ENCODE data around the gene ZBTB16.
A peak's percentile ranks its signal among the peaks of the same experiment; 100 is the strongest.

Gene ZBTB16

DNA sequence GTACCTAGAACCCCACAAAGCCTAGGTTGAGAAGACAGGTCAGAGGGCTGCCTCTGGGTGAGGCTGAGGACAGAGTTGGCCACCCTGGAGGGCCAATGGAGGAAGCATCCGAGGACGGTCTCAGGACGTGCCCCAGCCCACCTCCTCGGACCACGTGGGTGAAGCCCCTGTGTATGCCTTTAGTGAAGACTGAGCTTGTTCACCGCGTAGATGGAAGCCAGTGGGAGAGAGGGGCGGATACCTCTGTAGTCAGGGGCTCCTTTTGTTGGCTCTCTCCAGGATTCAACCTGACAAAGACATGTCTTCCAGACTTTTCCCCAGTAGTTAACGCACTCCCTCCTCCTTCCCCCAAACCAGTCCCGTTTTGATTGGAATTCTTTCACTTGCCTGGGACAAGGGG lies 110.7 kb downstream of the ZBTB16 start:
- DNase-seq (ENCODE audit: low read depth), result no peak
- TF ChIP-seq, protein P1, sequence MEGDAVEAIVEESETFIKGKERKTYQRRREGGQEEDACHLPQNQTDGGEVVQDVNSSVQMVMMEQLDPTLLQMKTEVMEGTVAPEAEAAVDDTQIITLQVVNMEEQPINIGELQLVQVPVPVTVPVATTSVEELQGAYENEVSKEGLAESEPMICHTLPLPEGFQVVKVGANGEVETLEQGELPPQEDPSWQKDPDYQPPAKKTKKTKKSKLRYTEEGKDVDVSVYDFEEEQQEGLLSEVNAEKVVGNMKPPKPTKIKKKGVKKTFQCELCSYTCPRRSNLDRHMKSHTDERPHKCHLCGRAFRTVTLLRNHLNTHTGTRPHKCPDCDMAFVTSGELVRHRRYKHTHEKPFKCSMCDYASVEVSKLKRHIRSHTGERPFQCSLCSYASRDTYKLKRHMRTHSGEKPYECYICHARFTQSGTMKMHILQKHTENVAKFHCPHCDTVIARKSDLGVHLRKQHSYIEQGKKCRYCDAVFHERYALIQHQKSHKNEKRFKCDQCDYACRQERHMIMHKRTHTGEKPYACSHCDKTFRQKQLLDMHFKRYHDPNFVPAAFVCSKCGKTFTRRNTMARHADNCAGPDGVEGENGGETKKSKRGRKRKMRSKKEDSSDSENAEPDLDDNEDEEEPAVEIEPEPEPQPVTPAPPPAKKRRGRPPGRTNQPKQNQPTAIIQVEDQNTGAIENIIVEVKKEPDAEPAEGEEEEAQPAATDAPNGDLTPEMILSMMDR (conservative IDR thresholded peaks at IDR 0.05; ENCODE audit: low read depth, low read length), result no peak
- H3K4me3 ChIP-seq (ENCODE audit: low read depth, low read length), result no peak overlapping the region

DNA sequence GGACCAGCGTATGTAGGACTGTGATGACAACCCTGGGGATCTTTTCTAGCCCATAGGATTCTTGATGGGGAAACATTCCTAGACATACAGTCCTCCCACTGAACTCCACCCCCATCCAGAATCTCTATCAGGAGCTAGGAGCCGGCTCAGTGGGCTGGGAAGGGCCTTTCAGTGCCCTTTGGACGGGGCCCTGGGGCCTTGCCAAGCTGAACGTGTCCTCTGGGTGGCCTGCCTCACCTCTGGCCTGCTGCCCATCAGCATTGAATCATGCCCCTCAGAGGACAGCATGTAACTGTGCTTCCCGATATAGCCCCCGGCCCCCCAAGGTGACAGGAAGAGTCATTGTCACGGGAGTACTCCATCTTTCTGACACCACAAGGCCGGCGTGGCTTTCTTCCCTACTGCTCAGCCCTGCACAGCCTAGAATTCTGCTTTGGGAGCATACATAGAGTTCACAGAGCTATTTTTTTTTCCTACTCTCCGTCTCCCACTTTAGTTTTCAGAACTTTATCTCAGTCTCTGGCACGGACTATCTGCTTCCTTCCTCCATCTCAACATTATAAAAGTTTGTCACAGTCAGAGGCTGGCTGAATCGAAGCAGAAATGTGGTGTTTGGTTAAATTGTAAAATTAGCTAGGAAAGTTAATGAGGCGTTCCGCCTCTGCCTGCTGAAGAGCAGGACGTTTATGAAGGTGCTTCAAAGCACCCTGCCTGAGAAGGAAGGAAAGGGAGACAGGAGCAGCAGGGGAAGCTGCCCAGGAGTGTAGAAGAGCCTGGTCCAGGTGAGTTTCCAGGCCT lies 111.9 kb downstream of the ZBTB16 start:
- DNase-seq (ENCODE audit: low read depth), result peak; percentile 59
- TF ChIP-seq, protein P1 (conservative IDR thresholded peaks at IDR 0.05; ENCODE audit: low read depth, low read length), result no peak
- no peak overlapping the region for H3K4me3 ChIP-seq (ENCODE audit: low read depth, low read length)

DNA sequence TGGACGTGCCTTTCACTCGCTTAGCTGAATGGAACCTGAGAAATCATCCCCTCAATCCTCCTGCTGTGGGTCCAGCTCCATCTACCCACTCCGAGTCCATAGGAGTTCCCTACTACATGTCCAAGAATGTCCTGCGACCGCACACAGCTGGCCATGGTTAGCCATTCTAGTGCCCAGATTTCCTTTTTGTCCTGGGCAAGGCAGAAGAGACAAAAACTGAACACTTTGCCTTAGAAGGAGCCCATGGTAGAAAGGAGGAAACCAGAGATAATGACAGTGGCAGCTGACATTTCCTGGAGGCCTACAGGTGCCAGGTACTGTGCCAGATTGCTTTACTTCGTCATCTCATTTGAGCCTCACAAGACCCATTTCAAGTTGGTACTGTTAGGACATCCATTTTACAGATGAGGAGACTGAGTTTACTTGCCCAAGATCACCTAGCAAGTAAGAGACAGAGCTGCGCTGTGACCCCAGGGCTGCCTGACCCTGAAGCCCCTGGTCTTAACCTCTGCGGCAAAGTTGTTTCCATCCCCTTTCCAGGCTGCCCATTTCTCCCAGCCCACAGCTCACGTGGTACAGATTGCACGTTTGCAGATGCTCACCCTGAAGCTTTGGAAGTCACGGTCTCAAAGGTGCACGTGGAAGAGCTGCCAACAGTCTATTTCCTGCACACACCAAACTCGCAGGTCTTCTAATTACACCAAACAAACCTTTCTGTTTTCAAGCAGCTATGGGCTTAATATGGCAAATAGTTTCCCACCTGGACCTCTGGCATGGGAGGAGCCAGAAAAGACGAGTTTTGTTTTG lies 112.7 kb downstream of the ZBTB16 start:
- TF ChIP-seq, protein P1 (conservative IDR thresholded peaks at IDR 0.05; ENCODE audit: low read depth, low read length), result no peak
- DNase-seq (ENCODE audit: low read depth), result no peak
- no peak overlapping the region for H3K4me3 ChIP-seq (ENCODE audit: low read depth, low read length)

DNA sequence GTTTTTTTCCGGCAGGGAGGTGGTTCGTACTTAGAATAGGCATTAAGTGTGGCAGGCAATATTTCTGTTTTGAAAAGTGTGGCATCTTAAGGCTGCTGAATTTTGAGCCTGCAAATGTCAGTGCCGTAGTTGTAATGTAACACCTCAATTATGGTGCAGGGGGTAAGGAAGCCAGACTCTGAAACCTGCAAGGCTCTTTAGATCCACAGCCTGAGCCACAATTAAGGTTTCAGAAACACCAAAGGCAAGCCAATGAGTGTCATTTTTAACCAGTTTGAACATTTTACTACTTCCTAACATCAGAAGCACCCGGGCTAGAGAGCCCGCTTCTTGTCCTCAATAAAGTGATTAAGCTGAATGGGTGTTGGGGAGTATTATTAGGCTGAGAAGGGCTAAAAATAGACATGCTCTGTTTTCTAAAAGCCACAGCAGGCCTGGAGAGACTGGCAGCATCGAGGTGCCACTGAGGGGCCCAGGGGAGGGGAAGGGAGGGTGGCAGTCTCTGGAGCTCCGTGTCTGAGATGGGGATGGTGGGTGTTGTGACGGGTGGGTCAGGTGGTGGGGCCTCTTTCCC lies 113.4 kb downstream of the ZBTB16 start:
- TF ChIP-seq, protein P1 (conservative IDR thresholded peaks at IDR 0.05; ENCODE audit: low read depth, low read length), result no peak
- H3K4me3 ChIP-seq (ENCODE audit: low read depth, low read length), result no peak overlapping the region
- no peak for DNase-seq (ENCODE audit: low read depth)

DNA sequence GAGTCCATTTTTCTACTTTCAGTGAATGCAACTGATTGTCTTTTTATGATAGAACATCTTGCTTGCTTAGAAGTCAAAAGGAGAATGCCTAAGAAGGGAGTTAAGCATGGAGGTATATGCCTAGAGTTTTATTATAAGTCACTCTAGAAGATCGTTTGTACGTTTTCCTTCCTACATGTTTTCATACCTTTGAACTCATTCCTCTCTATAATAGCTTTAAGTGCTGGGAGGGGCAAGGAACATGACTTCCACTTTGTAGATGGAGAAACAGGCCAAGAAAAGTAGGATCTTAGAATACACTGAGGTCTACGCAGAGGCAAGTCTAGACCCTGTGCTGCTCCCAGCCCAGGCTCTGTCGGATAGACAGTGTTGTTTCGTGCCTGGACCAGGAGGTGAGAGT lies 114.3 kb downstream of the ZBTB16 start:
- no peak for DNase-seq (ENCODE audit: low read depth)
- no peak overlapping the region for H3K4me3 ChIP-seq (ENCODE audit: low read depth, low read length)
- TF ChIP-seq, protein P1 (conservative IDR thresholded peaks at IDR 0.05; ENCODE audit: low read depth, low read length), result no peak

DNA sequence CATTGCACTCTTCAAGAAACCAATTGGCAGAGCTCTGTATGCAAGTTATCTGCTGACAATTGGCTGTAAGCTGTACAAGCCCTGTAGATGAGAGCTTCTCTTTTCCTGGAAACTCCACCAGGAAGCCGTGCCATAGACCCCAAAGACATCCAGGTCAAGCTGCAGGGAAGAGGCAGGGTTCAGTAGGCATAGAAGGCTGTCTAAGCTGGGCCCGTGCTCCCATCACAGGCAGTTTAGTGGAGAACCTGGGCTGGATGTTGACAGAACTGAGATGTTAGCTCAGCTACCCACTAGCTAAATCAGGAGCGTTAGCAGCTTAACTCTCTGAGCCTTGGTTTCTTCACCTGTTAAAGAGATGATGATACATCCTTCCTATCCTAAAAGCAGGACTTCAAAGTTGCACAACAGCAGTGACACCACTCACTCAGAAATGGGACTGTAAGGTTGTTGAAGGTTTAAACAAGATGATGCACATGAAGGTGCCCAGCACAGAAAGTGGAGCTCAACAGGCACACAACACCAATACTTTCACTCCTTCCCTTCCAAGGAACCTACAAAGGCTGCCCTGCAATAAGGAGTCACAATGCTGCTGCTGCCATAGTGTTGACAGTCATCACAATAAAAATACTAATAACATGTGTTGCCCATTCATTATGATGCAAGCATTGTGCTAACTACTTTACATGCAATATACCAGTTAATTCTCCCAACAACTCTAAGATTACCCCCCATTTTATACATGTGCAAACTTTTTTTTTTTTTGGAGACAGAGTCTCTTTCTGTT lies 115.4 kb downstream of the ZBTB16 start:
- no peak for DNase-seq (ENCODE audit: low read depth)
- H3K4me3 ChIP-seq (ENCODE audit: low read depth, low read length), result no peak overlapping the region
- TF ChIP-seq, protein P1 (conservative IDR thresholded peaks at IDR 0.05; ENCODE audit: low read depth, low read length), result no peak
